Left kidney (tissue), 2 donors: ENCODE measurements around the gene CD207. TPM values are rescaled to one million over a fixed set of nuclear protein-coding genes. Genes with fewer than 3 reads are reported as not detected.

Experiments used
- DNase-seq: peaks from one replicate; pipeline ENCODE4 v3.0.0-alpha.2; 2013
- polyA plus RNA-seq: library from polyadenylated mRNA; unstranded; fragments of 120-200 nt; gene quantifications from one replicate; pipeline ENCODE4 v1.2.1, GENCODE V29; 2013; ENCODE audit not compliant: insufficient read length

CD207 gene
- polyA plus RNA-seq, 1 donor = not detected

GRCh38 chr2:70795164-70795995, 40.2 kb downstream of the CD207 start:
- DNase-seq = no peak

DNA sequence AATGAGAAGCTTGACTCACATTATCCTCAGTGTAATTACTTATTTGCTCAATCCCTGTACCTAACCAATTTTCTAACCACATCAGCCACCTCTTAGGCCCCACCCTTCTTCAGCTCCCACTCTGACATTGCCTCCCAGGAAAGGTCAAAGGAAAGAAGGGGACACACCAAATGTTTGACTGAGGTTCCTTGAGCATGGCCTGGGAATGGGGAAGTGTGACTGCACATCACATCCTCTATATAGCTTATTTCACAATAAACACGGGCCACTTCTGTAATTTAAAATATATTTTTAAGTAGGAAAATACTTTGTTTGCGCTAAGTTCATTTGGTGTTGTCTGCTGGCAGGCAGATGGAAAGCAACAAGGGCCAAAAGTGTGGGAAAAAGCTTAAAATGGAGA, 42.2 kb downstream of the CD207 start:
- DNase-seq = no peak

GRCh38 chr2:70790136-70790828, 45.3 kb downstream of the CD207 start, which contains the start of gene FIGLA:
Gene FIGLA, minus strand, starts transcription at chr2:70790643. Its CDS starts 5 bp downstream, at chr2:70790638.
- peak; percentile 11 for DNase-seq

DNA sequence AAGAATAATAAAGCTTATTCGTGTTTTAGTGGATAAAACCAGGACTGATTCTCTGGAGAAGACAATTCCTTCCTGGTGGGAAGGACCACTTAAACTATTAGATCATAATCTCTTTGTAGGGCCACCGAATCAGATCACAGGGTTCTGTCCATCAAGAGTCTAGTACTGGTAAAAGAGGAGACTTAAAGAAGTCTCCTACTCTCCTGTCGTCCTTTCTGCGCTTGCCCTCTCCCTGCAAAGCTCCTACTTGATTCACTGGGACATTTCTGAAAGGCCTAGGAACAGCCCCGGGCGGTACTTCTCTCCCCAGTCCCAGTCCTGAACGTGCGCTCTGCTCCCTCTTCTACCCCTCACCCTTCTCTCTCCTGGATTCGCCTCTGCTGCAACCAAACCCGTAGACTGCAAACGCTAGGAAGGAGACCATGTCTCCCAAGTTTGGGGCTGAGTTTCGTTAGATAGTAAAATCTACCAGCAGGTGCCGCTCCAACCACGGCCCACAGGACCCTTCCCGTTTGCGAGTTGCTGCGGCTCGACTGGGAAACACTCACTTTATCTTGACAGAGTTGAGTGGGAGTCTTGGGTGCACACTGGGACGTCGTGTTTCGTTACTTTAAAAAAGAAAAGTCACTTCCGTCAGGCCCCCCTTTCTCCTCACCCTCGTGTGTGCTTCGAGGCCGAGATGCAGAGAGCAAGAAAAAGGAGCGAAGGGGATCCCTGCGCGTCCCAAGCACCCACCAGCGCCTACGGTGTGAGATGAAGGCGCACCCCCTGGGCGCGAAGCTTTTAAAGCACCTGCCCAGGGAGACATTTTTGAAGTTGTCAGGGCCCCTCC, 46.1 kb downstream of the CD207 start:
- peak; percentile 69 for DNase-seq

DNA sequence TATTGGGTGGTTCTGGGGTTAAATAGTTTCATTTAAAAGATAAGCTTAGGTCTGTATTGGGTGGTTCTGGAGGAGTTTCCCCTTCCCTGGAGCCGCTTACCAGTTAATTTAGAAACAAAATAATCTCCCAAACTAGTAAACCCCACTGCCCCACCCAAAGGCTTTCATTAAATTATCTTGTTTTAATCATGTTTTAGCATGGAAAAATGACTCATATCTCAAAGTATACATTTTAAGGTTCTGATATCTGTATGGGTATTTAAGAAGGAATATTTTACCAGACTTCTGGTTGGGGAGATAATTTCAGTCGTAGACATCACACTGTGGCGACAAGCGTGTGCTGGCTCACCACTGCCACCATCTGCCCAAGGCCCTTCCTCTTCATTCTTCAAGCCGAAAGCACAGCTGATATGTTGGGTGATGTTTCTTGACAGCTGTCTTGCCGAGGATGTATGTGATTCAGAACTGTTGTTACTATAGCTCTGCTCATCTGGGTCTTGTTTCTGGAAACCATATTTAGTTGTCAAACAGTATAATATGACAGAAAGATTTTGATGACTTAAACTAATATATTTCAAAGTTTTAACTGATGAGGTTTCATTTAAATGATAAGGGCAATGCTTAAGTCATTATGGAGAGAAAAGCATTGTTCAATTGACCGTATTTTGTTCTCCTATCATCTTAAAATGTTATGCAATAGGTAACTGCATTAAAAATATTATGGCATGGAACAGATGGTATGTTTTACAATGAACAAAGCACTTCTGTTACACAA, 50.3 kb downstream of the CD207 start:
- DNase-seq = peak; percentile 30

- no peak for DNase-seq
Measured at GRCh38 chr2:70784320-70784719, 51.3 kb downstream of the CD207 start.

Other genes starting within 250 kb of the CD207 start
- 6.0 TPM for gene ADD2, start 67.6 kb downstream of the CD207 start, polyA plus RNA-seq
- not detected for gene FIGLA, start 45.2 kb downstream of the CD207 start, polyA plus RNA-seq
- 0.12 TPM for gene CLEC4F, start 15.2 kb downstream of the CD207 start, polyA plus RNA-seq
- gene VAX2, start 64.8 kb upstream of the CD207 start, polyA plus RNA-seq = 0.71 TPM
- 58.5 TPM for gene ATP6V1B1, start 100.1 kb upstream of the CD207 start, polyA plus RNA-seq
- gene ANKRD53, start 142.8 kb upstream of the CD207 start, polyA plus RNA-seq = 0.90 TPM
- 62.1 TPM for gene TEX261, start 159.1 kb upstream of the CD207 start, polyA plus RNA-seq
- 93.5 TPM for gene NAGK, start 232.8 kb upstream of the CD207 start, polyA plus RNA-seq